Measurements from ENCODE around the gene HOXA2. TPM values are rescaled to one million over a fixed set of nuclear protein-coding genes. Genes with fewer than 3 reads are reported as not detected.
A peak's percentile ranks its signal among the peaks of the same experiment; 100 is the strongest.

The HOXA2 gene
- total RNA-seq, 1 experiment from 2014 or later, result not detected

- H3K27me3 ChIP-seq (replicated peaks; ENCODE audit: insufficient read depth, low read depth, low read length, poor library complexity), result peaks cover 97% of the 10 kb centered on the region
- H3K4me3 ChIP-seq (ENCODE audit: low read depth, low read length, poor library complexity, severe bottlenecking), result no peak overlapping the region
- TF ChIP-seq EZH2 (IDR thresholded peaks at IDR 0.05; ENCODE audit: borderline replicate concordance, low read depth, low read length, poor library complexity, severe bottlenecking) (no peak), CTCF (conservative IDR thresholded peaks at IDR 0.05; ENCODE audit: low read depth, low read length) (no peak)
- no peak overlapping the region for H3K27ac ChIP-seq (ENCODE audit: low read depth, low read length, poor library complexity, severe bottlenecking)
- intact Hi-C loops (cut with micrococcal nuclease; ENCODE audit: unreplicated experiment), result no loop called here
- no peaks in the 10 kb centered on the region for H3K36me3 ChIP-seq (ENCODE audit: insufficient read depth, low read length, poor library complexity, severe bottlenecking)
- no peaks in the 10 kb centered on the region for H3K4me1 ChIP-seq (ENCODE audit: insufficient read depth, low read length, poor library complexity, severe bottlenecking)
- H3K9me3 ChIP-seq (ENCODE audit: low read depth, low read length, poor library complexity, severe bottlenecking), result no peaks in the 10 kb centered on the region
- POLR2A ChIA-PET (ENCODE audit: low non-redundant PET), result no interaction called here
- no TSS peak for BruUV-seq (replicated peaks)
- no peak for DNase-seq (ENCODE audit: low spot score)
- CTCF ChIA-PET, result interaction anchor here (0.6 kb wide), 1 partner anchor 1244 kb away, joined by 3 read pairs; no protein-coding TSS in a partner anchor
These were observed 12.4 kb upstream of the HOXA2 start for GRCh38 chr7:27114881-27115220.

- no peaks in the 10 kb centered on the region for H3K36me3 ChIP-seq (ENCODE audit: insufficient read depth, low read length, poor library complexity, severe bottlenecking)
- H3K27me3 ChIP-seq (replicated peaks; ENCODE audit: insufficient read depth, low read depth, low read length, poor library complexity), result peaks cover 97% of the 10 kb centered on the region
- H3K9me3 ChIP-seq (ENCODE audit: low read depth, low read length, poor library complexity, severe bottlenecking), result no peaks in the 10 kb centered on the region
- CTCF ChIA-PET, result interaction anchor here (0.6 kb wide), 1 partner anchor 47 kb away, joined by 10 read pairs; no protein-coding TSS in a partner anchor
- H3K4me3 ChIP-seq (ENCODE audit: low read depth, low read length, poor library complexity, severe bottlenecking), result no peak overlapping the region
- no TSS peak for BruUV-seq (replicated peaks)
- no peak for TF ChIP-seq CTCF (conservative IDR thresholded peaks at IDR 0.05; ENCODE audit: low read depth, low read length)
- no peak for TF ChIP-seq EZH2 (IDR thresholded peaks at IDR 0.05; ENCODE audit: borderline replicate concordance, low read depth, low read length, poor library complexity, severe bottlenecking)
- no peak for DNase-seq (ENCODE audit: low spot score)
- no peak overlapping the region for H3K27ac ChIP-seq (ENCODE audit: low read depth, low read length, poor library complexity, severe bottlenecking)
- POLR2A ChIA-PET (ENCODE audit: low non-redundant PET), result no interaction called here
- no peaks in the 10 kb centered on the region for H3K4me1 ChIP-seq (ENCODE audit: insufficient read depth, low read length, poor library complexity, severe bottlenecking)
- intact Hi-C loops (cut with micrococcal nuclease; ENCODE audit: unreplicated experiment), result no loop called here
These were observed 11.7 kb upstream of the HOXA2 start for GRCh38 chr7:27113991-27114769.

- no peaks in the 10 kb centered on the region for H3K9me3 ChIP-seq (ENCODE audit: low read depth, low read length, poor library complexity, severe bottlenecking)
- H3K27me3 ChIP-seq (replicated peaks; ENCODE audit: insufficient read depth, low read depth, low read length, poor library complexity), result peaks cover 97% of the 10 kb centered on the region
- H3K36me3 ChIP-seq (ENCODE audit: insufficient read depth, low read length, poor library complexity, severe bottlenecking), result no peaks in the 10 kb centered on the region
- TF ChIP-seq CTCF (conservative IDR thresholded peaks at IDR 0.05; ENCODE audit: low read depth, low read length) (no peak), EZH2 (IDR thresholded peaks at IDR 0.05; ENCODE audit: borderline replicate concordance, low read depth, low read length, poor library complexity, severe bottlenecking) (peak; percentile 97)
- intact Hi-C loops (cut with micrococcal nuclease; ENCODE audit: unreplicated experiment), result no loop called here
- CTCF ChIA-PET, result interaction anchor here (0.6 kb wide), 1 partner anchor 48 kb away, joined by 10 read pairs; no protein-coding TSS in a partner anchor
- DNase-seq (ENCODE audit: low spot score), result no peak
- H3K27ac ChIP-seq (ENCODE audit: low read depth, low read length, poor library complexity, severe bottlenecking), result no peak overlapping the region
- no peak overlapping the region for H3K4me3 ChIP-seq (ENCODE audit: low read depth, low read length, poor library complexity, severe bottlenecking)
- POLR2A ChIA-PET (ENCODE audit: low non-redundant PET), result no interaction called here
- BruUV-seq (replicated peaks), result no TSS peak
- no peaks in the 10 kb centered on the region for H3K4me1 ChIP-seq (ENCODE audit: insufficient read depth, low read length, poor library complexity, severe bottlenecking)
These were observed 10.8 kb upstream of the HOXA2 start for GRCh38 chr7:27112955-27113949.
